M059J (cell line): ENCODE measurements around the gene KCNK1. TPM values are rescaled to one million over a fixed set of nuclear protein-coding genes. Genes with fewer than 3 reads are reported as not detected.
"Not testable (repeated sequence)": the region's sequence is repeated elsewhere in the genome, so short reads cannot be mapped to it uniquely, and the experiment has no call there.

ENCODE experiments used
- DNase-seq: peaks from one replicate; pipeline ENCODE4 v3.0.0-alpha.2; 2012; ENCODE audit warnings: low read depth
- total RNA-seq: library from RNA; depleted of rRNA; stranded (reverse); fragments of >200 nt; shearing (Covaris generic); gene quantifications from 2 replicates; pipeline ENCODE4 v1.2.3, GENCODE V29; 2014

KCNK1 gene
- total RNA-seq, 1 experiment from 2014 or later = 5.9 TPM

GRCh38 chr1:233607252-233608119 is 6.4 kb upstream of the KCNK1 start:
- no peak for DNase-seq

- no peak for DNase-seq
Observed at GRCh38 chr1:233608988-233609387, 4.9 kb upstream of the KCNK1 start.

GRCh38 chr1:233609926-233610325 is 4.0 kb upstream of the KCNK1 start:
- DNase-seq = no peak

GRCh38 chr1:233610628-233611027 is 3.3 kb upstream of the KCNK1 start:
- DNase-seq = no peak

GRCh38 chr1:233611363-233611762 is 2.5 kb upstream of the KCNK1 start:
- DNase-seq = not testable (repeated sequence)

- DNase-seq = peak; percentile 43
Observed at GRCh38 chr1:233614173-233614742, 352 bp downstream of the KCNK1 start.

GRCh38 chr1:233614743-233615521 is 1.0 kb downstream of the KCNK1 start:
- no peak for DNase-seq

GRCh38 chr1:233615571-233615970 is 1.7 kb downstream of the KCNK1 start:
- no peak for DNase-seq

GRCh38 chr1:233617025-233617424 is 3.1 kb downstream of the KCNK1 start:
- no peak for DNase-seq

- not testable (repeated sequence) for DNase-seq
Observed at GRCh38 chr1:233619414-233619813, 5.5 kb downstream of the KCNK1 start.

- no peak for DNase-seq
Observed at GRCh38 chr1:233620065-233620464, 6.2 kb downstream of the KCNK1 start.

GRCh38 chr1:233621923-233622322 is 8.0 kb downstream of the KCNK1 start:
- DNase-seq = no peak

- DNase-seq = no peak
Observed at GRCh38 chr1:233624289-233624688, 10.4 kb downstream of the KCNK1 start.

GRCh38 chr1:233625087-233625486 is 11.2 kb downstream of the KCNK1 start:
- DNase-seq = no peak

GRCh38 chr1:233625510-233625981 is 11.6 kb downstream of the KCNK1 start:
- no peak for DNase-seq

- no peak for DNase-seq
Observed at GRCh38 chr1:233627376-233627775, 13.5 kb downstream of the KCNK1 start.

- peak; percentile 26 for DNase-seq
Observed at GRCh38 chr1:233627823-233628222, 13.9 kb downstream of the KCNK1 start.

- DNase-seq = no peak
Observed at GRCh38 chr1:233629305-233629935, 15.5 kb downstream of the KCNK1 start.

GRCh38 chr1:233631810-233632405 is 18.0 kb downstream of the KCNK1 start:
- no peak for DNase-seq

GRCh38 chr1:233632436-233632835 is 18.5 kb downstream of the KCNK1 start:
- no peak for DNase-seq

- DNase-seq = peak; percentile 92
Observed at GRCh38 chr1:233635765-233636502, 22.0 kb downstream of the KCNK1 start.
